Type B pancreatic cell (in vitro differentiated cells): ENCODE data around the gene MED20. TPM values are rescaled to one million over a fixed set of nuclear protein-coding genes. Genes with fewer than 3 reads are reported as not detected.

Experiments
- DNase-seq: peaks from one replicate; pipeline ENCODE4 v3.0.0; 2021; ENCODE audit warnings: mixed read lengths; ENCODE audit not compliant: unreplicated experiment; ENCODE audit errors: extremely low spot score
- H3K27ac Mint-ChIP-seq: 2 replicates; pipeline ENCODE4 v1.8.0; 2021; ENCODE audit warnings: mild to moderate bottlenecking, mixed read lengths
- H3K27me3 Mint-ChIP-seq: 2 replicates; pipeline ENCODE4 v1.8.0; 2021; ENCODE audit warnings: mixed read lengths
- H3K36me3 Mint-ChIP-seq: 2 replicates; pipeline ENCODE4 v1.8.0; 2021; ENCODE audit warnings: mixed read lengths
- H3K4me1 Mint-ChIP-seq: one replicate; pipeline ENCODE4 v1.8.0; 2021; ENCODE audit warnings: mixed read lengths; ENCODE audit not compliant: unreplicated experiment
- H3K4me3 Mint-ChIP-seq: 2 replicates; pipeline ENCODE4 v1.8.0; 2021; ENCODE audit warnings: mild to moderate bottlenecking, mixed read lengths
- H3K9me3 Mint-ChIP-seq: 2 replicates; pipeline ENCODE4 v1.8.0; 2021; ENCODE audit warnings: mixed read lengths
- total RNA-seq: library from RNA; stranded (reverse); gene quantifications from 2 replicates; pipeline ENCODE4 v1.2.1, GENCODE V29; 2021; ENCODE audit warnings: low replicate concordance
- TF ChIP-seq, protein P1 (sequence below): fragments of 200-600 bp; sonication (generic); conservative IDR thresholded peaks from 2 replicates; pipeline ENCODE4 v1.5.0; 2021; ENCODE audit warnings: antibody characterized with exemption, mild to moderate bottlenecking

MED20 gene
- total RNA-seq, 1 donor from 2014 or later, result 31.8 TPM

DNA sequence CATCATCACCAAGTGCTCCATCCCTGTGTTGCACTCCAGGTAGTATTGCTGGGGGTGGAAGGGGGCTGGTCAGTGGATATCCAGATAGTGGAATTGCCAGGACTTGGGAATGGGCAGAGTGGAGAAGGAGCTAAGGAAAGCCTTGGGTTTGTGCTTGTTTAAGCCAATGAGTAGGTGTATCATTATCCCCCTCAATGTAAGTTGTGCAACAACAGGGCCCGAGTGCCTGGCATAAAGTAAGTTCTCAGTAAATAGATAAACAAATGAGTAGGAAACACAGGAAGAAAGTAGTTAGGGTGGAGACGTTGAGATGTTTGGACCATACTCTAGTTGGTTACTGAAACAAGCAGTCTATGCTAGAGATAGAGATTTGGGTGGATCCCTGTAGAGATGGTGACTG is 10.9 kb upstream of the MED20 start:
- DNase-seq, result no peak
- Mint-ChIP-seq H3K27ac (no peak overlapping the region), H3K36me3 (peaks cover 25% of the 10 kb centered on the region), H3K4me1 (peaks cover 8% of the 10 kb centered on the region), H3K9me3 (no peaks in the 10 kb centered on the region), H3K4me3 (no peak overlapping the region), H3K27me3 (no peaks in the 10 kb centered on the region)
- TF ChIP-seq, protein P1, sequence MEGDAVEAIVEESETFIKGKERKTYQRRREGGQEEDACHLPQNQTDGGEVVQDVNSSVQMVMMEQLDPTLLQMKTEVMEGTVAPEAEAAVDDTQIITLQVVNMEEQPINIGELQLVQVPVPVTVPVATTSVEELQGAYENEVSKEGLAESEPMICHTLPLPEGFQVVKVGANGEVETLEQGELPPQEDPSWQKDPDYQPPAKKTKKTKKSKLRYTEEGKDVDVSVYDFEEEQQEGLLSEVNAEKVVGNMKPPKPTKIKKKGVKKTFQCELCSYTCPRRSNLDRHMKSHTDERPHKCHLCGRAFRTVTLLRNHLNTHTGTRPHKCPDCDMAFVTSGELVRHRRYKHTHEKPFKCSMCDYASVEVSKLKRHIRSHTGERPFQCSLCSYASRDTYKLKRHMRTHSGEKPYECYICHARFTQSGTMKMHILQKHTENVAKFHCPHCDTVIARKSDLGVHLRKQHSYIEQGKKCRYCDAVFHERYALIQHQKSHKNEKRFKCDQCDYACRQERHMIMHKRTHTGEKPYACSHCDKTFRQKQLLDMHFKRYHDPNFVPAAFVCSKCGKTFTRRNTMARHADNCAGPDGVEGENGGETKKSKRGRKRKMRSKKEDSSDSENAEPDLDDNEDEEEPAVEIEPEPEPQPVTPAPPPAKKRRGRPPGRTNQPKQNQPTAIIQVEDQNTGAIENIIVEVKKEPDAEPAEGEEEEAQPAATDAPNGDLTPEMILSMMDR, result no peak

DNA sequence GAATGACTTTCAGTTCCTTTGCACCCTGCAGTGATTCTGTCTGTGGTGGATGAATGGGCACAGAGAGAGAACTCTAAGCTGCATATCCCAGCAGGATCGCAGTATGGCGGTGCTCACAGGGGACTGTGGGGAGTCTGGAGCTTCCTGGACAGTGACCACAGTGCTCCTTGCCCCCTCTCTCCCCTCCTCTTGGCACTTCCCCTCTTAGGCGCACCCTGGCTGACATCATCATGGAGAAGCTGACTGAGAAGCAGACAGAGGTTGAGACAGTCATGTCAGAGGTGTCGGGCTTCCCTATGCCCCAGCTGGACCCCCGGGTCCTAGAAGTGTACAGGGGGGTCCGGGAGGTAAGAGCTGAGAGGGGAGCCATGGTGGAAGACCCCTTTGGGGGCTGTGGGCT is 9.0 kb upstream of the MED20 start:
- DNase-seq, result no peak
- no peak overlapping the region for H3K4me3 Mint-ChIP-seq
- no peaks in the 10 kb centered on the region for H3K27me3 Mint-ChIP-seq
- H3K4me1 Mint-ChIP-seq, result no peaks in the 10 kb centered on the region
- peaks cover 26% of the 10 kb centered on the region for H3K36me3 Mint-ChIP-seq
- H3K9me3 Mint-ChIP-seq, result no peaks in the 10 kb centered on the region
- no peak overlapping the region for H3K27ac Mint-ChIP-seq
- TF ChIP-seq, protein P1, result no peak

DNA sequence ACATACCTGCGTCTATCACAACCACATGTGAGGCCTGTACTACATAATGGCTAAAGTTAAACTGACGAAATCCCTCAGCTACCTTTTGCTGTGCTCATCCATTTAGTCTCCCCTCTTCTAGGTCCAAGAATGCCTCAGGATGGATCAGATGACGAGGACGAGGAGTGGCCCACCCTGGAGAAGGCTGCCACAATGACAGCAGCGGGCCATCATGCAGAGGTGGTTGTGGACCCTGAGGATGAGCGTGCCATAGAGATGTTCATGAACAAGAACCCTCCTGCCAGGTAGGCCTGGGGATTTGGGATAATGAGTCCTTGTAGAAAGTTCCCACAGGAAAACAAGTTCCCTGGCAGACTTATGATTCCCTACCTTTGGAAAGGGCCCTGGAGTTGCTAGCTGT is 6.3 kb upstream of the MED20 start:
- H3K36me3 Mint-ChIP-seq, result peaks cover 32% of the 10 kb centered on the region
- peak overlapping the region; percentile 61 for H3K27ac Mint-ChIP-seq

DNA sequence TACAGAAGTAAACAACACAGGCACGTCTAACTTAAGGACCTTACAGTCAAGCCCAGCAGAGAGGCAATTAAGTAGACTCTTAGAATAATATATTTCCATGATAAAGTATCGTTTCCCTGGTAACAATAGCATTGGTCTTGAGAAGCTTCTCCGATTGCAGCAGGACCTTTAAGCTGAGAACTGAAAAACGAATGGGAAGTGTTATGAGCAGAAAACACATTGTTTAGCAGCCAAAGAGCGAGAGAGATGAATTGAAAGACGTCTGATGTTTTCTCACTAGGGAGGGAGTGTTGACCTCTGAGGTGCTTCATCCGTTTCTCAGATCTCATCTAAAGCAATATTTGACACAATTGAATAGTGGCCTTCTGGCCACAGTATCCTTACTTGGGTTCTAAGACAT is 1.2 kb upstream of the MED20 start:
- Mint-ChIP-seq H3K4me1 (peaks cover 20% of the 10 kb centered on the region), H3K36me3 (peaks cover 27% of the 10 kb centered on the region), H3K9me3 (no peaks in the 10 kb centered on the region)

More for the DNA sequence above, 6.3 kb upstream of the MED20 start:
- TF ChIP-seq, protein P1, result no peak
- Mint-ChIP-seq H3K27me3 (no peaks in the 10 kb centered on the region), H3K9me3 (no peaks in the 10 kb centered on the region), H3K4me3 (no peak overlapping the region), H3K4me1 (peaks cover 12% of the 10 kb centered on the region)
- no peak for DNase-seq

DNA sequence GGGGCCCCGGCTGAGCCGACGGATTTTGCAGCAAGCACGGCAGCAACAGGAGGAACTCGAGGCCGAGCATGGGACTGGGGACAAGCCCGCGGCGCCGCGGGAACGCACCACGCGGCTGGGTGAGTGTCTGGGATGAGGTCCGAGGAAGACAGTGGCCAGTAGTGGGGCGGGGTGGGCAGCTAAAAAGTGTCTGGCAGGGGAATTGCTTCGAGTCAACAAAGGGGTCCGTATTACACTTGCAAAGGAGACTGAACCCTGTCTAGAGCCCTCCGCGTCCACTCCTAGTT is 716 bp upstream of the MED20 start:
- H3K4me1 Mint-ChIP-seq, result peaks cover 20% of the 10 kb centered on the region
- no peaks in the 10 kb centered on the region for H3K9me3 Mint-ChIP-seq
- TF ChIP-seq, protein P1, result no peak
- no peaks in the 10 kb centered on the region for H3K27me3 Mint-ChIP-seq
- DNase-seq, result no peak
- peaks cover 27% of the 10 kb centered on the region for H3K36me3 Mint-ChIP-seq
- peak overlapping the region; percentile 100 for H3K27ac Mint-ChIP-seq
- peak overlapping the region; percentile 100 for H3K4me3 Mint-ChIP-seq

More for the DNA sequence above, 1.2 kb upstream of the MED20 start:
- peak overlapping the region; percentile 100 for H3K4me3 Mint-ChIP-seq
- DNase-seq, result no peak
- TF ChIP-seq, protein P1, result no peak
- no peaks in the 10 kb centered on the region for H3K27me3 Mint-ChIP-seq
- H3K27ac Mint-ChIP-seq, result peak overlapping the region; percentile 100

DNA sequence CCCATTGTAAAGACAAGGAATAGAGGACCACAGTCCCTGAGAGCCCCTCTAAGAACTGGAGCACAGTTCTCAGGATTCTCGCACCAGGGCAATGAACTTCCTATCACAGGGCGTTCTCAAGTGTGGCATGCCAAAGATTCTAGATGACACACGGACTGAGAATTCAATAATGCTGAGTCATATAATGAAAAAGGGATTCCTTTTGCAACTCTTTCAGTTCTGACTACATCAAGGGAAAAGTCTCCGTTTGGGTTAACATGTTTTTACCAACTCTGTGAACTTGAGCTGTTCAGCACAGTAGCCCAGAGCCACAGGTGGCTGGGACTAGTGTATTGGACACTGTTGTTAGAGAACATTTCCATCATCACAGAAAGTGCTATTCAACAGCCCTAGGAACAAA is 3.4 kb downstream of the MED20 start:
- no peaks in the 10 kb centered on the region for H3K27me3 Mint-ChIP-seq
- H3K4me3 Mint-ChIP-seq, result peak overlapping the region; percentile 67
- no peak for DNase-seq
- TF ChIP-seq, protein P1, result no peak
- peaks cover 10% of the 10 kb centered on the region for H3K36me3 Mint-ChIP-seq
- H3K9me3 Mint-ChIP-seq, result no peaks in the 10 kb centered on the region
- peaks cover 10% of the 10 kb centered on the region for H3K4me1 Mint-ChIP-seq
- H3K27ac Mint-ChIP-seq, result peak overlapping the region; percentile 79
